SK-N-SH (cell line): ENCODE data around the gene ABLIM1.

ENCODE experiments used
- CTCF ChIP-seq: fragments of 200-600 bp; sonication (generic); IDR thresholded peaks from 2 replicates; pipeline ENCODE4 v1.6.1; 2017; ENCODE audit warnings: antibody characterized with exemption, mild to moderate bottlenecking, moderate library complexity
- MAX ChIP-seq: IDR thresholded peaks from 2 replicates; pipeline ENCODE4 v1.4.0; 2012; ENCODE audit warnings: low read depth

- no peak for TF ChIP-seq CTCF
- no peak for TF ChIP-seq MAX
These were observed 215.9 kb downstream of the ABLIM1 start for GRCh38 chr10:114442091-114442630.
